Stimulated activated CD8-positive, alpha-beta memory T cell treated with anti-CD3 and anti-CD28 coated beads, Interleukin-7, amount 100 ng/mL, for 1 hour (primary cell): ENCODE results near the gene TEX19.
A peak's percentile ranks its signal among the peaks of the same experiment; 100 is the strongest.

Source experiments
- DNase-seq, 2 donors: peaks; one replicate each; pipeline ENCODE4 v3.0.0-alpha.2; 2020; ENCODE audit warnings: low read depth in 2 of 2

TEX19 gene

DNA sequence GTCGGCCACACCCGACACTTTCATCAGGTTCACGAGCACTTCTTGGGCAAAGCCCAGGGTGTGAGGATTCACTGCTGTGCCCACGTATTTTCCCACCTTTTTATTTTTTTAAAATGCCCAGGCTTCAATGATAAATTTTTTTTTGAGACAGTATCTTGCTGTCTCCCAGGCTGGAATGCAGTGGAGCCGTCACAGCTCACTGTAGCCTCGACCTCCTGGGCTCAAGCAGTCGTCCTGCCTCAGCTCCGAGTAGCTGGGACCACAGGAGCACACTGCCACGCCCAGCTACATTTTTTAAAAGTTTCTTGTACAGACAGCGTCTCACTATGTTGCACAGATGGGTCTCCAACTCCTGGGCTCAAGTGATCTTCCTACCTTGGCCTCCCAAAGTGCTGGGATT lies 30.3 kb downstream of the TEX19 start:
- no peak for DNase-seq

DNA sequence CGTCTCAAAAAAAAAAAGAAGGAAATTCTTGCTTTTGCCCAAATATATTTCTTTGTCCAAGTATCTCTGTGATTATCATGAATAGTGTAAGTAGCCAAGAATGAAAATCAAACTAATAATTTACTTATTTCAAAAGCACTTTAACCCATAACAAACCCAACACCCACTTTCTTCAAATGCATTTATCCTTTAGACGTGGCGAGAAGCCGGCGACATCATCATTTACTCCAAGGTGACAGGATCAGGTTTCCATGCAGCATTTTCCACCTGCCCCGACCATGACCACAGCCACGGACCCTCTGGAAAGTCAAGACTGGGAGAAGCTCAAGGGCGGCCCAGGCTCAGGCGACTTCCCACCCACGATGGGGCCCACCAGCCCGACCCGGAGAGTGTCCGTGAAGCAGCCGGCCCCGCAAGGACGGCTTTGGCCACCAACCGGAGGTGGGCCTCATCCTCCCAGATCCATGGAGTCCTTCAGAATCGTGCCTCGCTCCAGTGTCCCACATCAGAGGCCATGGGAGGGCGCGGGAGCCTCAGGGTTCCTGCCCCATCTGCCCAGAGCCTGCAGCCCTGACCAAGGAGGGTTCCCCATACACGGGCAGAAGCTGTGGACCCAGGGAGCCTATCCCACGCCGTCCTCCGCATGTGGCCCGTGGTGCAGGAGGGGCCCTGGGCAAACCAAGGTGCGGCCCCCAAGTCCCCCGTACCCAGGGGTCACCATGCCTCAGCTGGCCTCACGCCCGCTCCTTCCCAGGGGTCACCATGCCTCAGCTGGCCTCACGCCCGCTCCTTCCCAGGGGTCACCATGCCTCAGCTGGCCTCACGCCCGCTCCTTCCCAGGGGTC lies 31.2 kb downstream of the TEX19 start:
- DNase-seq, result no peak

DNA sequence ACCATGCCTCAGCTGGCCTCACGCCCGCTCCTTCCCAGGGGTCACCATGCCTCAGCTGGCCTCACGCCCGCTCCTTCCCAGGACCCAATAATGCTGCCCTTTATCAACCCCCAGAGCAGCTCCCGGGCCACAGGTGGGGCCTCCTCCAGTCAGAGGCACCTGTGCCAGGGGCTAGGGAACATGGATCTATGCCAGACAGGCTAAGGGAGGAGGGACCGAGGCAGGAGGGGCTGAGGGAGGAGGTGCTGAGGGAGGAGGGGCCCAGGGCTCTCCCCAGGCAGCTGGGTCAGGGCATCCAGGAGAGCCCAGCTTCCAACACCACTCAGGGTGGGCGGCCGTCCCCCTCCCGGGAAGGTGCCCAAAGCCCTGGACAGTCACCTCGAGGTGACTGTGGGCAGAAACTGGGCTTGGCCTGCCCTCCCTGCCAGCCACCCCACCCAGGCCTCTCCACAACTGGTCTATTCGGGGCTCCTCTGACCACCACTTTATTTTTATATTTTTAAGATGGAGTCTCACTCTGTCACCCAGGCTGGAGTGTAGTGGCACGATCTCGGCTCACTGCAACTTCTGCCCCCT lies 31.9 kb downstream of the TEX19 start:
- no peak for DNase-seq

DNA sequence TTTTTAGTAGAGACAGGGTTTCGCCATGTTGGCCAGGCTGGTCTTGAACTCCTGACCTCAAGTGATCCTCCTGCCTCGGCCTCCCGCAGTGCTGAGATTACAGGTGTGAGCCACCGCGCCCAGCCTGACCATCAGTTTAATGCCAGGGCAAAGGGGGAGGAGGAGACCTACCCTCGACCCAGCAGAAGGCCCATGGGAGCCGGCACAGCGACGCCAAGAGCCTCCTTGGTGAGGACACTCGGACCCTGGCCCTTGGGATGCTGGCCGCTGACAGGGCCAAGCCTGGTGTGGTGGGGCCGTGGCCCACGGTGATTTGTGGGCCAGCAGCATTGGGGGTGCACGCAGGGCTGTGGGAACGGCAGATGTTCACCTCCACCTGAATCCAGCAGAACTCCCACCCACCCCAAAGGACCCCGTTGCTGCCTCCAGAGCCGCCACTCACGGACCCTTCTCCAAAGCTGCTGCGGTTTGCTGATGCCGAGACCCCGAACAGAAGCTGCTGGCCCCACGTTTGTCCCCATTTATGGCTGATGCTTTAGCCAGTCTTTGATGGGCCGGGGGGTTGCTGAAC lies 32.5 kb downstream of the TEX19 start:
- DNase-seq, result no peak

DNA sequence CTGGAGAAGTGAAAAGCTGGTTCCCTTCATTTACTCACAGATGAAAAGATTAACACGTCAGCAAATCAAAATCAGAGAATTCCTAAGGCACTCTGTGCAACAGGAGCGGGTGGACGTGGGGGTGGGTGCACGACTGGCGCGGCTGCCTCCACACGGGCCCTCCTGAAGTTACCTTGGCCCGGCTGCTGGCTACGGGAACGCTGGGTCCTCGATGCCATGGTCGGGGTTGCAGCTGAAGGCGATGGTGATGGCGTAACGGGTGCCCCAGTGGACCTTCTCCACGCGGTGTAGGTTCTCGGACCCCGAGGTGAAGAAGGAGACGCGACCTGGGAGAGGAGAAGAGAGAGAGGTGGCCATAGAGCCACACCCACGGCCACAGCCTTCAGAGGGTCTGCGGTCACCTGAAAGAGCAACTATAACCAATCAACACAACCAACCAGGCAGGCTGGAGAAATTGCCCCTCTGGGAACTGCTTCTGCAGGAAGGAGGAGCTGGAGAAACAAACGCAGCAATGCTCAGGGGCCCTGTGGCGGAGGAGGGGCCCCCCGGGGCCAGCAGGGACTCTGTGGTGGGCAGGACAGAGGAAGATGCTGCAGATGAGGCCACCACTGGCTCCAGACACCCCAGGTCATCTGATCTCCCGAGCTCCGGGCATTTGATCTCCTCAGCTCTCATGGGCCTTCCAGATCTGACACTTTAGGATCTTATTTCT lies 33.3 kb downstream of the TEX19 start:
- no peak for DNase-seq

DNA sequence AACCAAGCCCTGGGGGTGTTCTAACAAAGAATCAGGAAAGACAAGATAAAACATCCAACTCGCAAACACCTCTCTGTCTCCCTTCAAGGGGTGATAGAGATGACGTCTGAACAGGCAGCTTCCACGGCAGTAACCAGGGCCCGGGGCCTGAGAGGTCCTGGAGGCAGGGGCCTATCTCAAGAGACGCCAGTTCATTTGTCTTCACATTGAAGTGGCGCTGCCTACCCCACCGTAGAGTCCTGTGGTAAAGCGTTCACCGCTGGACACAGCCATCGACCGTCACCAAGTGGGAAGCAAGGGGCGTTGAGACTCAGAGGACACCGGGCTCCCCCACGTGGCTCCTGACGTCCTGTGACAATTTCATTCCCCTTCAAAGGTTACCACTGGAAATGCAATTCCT lies 33.9 kb downstream of the TEX19 start:
- no peak for DNase-seq

DNA sequence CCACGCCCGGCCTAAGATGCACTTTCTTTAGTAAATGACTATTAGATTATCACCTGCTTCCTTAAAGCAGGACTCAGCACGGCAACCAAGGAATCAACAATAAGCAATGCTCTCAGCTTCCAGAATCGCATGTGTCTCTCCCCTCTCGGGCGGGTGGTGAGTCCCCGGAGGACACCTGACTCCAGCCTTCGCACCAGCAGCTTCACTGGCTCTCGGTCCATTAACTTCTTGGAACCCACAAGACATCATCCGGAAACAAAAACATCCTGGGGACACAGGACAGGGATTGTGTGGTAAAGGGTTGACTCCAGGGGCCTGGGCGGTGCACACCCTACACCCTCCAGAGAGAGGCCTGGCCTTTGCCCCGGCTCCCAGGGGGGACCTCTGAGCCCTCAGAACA lies 35.2 kb downstream of the TEX19 start:
- no peak for DNase-seq

DNA sequence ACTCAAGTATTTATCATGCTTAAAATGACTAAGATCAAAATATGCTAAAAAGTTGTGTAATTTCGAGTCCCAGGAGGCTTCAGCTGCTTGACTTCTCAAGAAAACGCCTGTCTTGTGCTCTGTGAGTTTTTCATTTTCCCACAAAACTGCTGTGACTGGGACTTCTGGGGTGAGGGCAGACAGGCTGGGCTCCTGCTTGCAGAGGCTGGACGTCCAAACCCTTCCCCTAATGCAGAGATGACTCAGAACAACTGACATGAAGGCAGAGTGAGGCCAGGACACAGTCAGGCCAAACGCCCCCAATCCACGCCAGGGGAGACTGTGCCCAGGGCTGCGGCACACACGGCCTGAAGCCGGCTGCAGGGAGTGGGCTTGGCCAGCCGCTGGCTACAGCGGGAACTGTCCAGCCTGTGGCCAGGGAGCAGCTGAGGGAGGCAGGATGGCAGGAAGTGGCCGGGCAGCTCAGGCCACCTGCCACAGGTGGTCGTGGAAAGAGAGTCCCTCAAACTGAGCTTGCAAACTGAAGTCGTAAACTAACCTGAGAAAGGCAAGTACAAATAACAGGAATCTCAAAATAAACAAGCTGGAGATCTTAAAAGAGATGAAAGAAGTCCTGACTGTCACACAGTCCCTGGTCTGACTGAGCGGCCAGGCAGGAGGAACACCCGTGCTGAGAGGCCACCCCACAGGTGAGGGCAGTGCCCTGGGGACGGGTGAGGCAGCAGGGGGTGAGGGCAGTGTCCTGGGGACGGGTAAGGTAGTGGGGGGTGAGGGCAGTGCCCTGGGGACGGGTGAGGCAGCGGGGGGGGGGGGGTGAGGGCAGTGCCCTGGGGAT lies 37.8 kb downstream of the TEX19 start:
- no peak for DNase-seq

DNA sequence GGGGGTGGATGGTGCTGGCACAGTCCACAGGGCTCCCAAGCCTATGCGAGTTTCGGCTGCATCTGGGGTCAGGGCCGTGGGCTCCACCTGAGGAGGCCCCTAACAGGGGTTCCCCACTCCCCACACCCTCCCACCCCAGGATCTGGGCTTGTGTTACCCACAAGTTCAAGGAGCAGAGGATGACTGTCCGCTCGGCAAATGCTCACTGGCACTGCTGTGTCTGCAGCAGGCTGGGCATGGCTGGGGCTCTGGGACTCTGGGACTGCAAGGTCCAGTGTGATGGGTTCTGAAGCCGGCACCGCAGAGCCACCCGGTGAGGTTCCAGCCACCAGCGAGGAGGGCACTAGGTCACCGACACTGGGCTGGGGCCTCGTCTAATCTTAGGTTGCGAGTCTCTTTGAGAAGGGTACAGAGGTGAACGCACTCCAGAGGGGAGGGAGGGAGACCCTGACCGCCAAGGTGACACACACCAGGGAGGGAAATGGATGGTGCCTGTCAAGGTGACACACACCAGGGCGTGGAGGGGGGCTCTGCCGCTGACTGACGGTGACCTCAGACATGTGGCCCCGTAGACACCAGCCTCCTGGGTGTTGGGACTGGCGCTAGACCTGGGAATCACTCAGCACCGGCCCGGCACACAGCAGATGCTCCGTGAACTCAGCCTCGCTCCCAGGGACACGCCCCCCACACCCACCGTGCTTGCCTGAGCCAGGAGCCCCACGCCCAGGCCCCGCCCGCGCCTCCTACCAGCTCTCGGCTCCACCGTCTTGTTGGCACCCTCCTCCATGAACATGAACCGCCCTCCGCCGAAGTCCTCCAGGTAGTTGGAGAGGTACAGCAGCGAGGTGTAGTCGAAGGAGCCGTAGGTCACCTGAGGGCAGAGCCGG lies 38.6 kb downstream of the TEX19 start:
- no peak for DNase-seq

DNA sequence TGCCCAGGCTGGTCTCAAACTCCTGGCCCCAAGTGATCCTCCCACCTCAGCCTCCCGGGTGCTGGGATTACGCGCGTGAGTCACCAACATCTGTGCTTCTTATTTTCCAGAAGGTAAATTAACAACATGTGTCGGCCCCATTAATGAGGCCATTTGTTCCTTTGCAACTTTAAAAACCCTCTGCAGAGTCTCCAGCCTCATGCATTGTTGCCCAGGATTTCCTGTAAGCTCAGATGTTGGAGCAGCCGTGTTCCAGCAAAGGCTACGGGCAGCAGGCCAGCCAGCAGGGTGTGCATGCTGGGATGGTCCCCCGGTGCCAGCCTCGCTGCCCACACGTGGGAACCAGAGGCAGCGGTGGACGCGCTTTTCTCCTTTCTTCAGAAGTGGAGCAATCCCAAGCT lies 40.0 kb downstream of the TEX19 start:
- DNase-seq, result no peak

DNA sequence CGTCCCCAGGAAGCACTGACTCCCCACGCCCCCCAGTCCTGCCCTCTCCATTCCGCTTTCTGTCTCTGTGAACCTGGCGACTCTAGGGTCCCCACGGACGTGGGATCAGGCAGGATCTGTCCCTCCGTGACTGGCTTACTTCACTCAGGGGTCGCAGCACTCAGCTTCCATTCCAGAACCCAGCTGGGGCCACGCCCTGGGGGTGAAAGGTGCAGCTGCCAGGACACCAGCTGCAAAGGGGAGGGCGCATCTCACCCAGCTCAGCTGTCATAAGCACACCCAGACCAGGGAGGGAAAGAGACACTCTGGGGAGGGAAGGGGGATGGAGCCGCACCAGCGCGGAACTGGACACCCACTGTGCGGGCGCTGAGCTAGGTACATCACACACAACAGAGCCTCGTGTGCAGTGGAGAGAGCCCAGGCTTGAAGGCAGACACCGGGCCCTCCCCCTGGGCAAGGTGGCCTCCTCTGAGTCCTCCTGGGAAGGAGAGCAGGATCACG lies 40.6 kb downstream of the TEX19 start:
- no peak for DNase-seq

DNA sequence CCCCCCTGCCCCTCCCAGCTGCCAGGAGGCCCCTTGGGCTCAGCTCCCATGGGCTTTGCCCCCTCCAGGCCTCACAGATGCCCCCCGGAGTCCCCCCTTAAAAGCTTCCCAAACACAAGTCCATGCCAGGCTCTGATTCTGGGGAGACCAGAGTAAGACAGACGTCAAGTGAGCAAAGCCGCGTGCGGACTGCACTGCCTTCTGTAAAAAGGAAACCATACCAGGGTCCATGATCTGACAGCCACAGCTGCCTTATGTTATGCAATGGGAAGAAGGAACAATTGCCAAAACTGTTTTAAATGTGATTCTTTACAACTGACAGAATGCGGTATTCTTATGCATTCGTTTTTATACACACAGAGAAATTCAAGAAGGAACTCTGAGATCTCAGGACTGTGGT lies 41.2 kb downstream of the TEX19 start:
- no peak for DNase-seq

DNA sequence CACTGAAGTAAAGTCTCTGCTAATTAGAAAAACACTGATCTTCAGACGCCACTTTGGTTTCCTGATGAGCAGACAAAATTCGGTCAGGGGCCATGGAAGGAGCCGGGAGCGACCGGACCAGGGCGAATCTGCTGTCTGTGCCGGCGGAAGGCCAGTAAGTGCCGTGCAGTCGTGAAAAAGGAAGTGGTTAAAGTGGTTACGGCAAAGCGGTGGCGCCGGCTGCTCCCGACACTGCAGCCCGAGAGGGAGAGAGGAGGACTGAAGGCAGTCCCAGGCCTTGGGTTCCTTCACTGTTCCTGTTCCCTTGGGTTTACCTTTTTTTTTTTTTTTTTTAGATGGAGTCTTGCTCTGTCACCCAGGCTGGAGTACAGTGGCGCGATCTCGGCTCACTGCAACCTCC lies 41.8 kb downstream of the TEX19 start:
- peak; percentile 12 to 21 for DNase-seq

DNA sequence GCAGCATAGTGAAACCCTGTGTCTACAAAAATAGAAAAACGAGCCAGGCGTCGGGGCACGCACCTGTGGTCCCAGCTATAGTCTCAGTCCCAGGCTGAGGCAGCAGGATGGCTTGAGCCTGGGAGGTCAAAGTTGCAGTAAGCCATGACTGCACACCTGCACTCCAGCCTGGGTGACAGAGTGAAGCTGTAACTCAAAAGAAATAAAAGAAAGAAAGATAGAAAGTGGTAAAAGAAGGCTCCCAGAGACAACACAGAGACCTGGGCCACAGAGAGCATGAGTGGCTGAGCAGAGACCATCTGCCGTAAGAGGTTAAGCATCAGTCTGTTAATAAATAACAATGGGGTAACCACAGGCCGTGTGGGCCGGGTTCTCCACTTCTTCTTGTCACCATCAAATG lies 43.8 kb downstream of the TEX19 start:
- no peak for DNase-seq

DNA sequence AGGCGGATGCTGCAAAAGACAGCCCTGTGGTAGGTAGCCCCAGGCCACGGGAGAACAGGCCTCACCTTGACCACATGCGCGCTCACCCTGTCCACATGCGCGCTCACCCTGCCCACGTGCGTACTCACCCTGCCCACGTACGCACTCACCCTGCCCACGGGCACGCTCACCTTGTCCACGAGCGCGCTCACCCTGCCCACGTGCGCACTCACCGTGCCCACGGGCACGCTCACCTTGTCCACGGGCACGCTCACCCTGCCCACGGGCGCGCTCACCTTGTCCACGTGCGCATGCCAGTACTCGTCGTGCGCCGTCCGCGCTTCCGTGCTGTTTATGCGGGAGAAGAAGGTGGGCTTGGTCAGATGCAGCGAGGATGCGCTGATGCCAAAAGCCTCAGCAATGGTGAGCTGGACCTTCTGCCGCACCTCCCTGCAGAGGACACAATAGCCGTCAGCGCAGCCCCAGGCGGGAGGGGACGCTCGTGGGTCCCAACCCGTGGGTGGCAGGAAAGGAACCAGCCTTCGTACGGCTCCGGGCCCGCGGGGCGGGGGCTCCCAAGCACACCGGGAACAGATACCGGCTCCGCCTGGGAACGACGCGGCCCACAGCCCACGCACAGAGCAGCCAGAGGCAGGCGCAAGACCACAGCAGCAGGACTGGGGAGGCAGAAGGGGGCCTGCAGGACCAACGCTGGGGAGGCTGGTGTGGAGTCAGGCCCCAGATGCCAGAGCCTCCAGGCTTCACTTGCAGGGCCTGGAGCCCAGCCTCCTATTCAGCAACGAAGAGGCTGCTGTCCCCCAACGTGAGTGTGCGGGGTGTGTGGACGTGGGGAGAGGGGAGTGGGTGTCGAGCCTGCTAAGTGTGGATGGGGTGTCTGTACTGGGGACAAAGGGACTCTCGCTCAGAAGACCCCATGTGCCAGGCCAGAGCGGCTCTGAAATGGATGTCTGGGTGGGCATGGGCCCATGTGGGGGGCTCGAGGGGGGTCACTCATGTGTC lies 44.9 kb downstream of the TEX19 start:
- no peak for DNase-seq

DNA sequence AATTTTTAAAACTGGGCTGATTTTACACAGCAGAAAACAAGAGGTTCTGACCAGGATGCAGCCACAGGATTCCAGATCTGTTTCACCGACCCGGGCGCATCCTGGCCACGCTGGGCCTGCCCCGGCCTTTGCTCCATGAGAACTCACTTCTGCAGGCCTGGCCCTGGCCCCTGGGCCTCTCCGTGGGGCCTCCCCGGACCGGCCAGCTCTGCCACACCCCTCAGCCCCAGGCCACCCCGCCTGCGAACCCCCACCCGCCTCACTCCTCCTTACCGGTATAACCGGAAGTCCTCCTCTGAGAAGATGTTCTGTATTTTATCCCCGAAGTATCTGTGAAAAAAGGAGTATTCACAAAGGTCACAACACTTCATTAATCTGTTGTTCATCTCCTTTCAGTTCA lies 46.0 kb downstream of the TEX19 start:
- DNase-seq, result no peak

DNA sequence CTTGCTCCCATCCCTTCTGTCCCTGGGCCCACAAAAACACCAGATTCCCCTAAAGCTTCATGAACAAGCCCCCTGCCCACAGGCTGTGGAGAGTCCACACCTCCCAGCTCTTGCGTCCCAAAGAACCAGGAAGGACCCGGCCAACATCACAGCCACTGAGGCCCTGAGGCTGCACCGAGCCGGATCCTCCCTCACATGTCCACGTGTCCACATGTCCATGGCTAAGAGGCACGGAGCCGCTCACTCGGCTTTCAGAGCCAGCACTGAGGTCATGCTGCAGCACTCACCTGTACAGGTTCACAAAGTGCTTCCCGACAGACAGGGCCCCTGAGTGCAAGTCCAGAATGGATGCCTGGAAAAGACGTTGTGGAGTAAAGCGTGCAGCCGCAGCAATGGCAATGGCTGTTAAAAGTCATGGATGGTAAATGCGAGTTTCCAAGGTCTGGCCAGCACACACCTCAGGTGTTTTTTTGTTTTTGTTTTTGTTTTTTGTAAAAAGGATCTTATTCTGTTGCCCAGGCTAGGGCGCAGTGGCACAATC lies 47.2 kb downstream of the TEX19 start:
- no peak for DNase-seq

DNA sequence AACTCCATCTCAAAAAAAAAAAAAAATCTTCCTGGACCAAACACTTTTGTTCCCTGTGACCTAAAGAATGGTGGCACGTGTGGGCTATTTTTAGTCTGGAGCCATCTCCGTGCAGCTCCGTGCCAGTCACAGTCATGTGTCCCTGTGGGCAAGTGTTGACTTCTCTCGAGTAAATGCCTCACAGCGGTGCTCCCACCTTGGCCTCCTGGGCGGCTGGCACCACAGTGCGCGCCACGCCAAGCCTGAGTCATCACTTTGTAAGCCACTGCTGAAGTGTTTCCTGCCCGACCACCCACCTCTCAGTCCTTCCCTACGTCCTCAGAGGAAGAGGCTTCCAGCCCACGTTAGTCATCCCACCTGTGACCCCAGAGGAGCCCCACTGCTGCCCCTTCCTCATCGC lies 48.2 kb downstream of the TEX19 start:
- no peak for DNase-seq
